Gastroesophageal sphincter (tissue), 3 donors: ENCODE results near the gene TMEM139.

ENCODE experiments used
- EP300 ChIP-seq: sonication (generic); formaldehyde crosslinking; IDR thresholded peaks from one replicate; pipeline ENCODE4 v1.6.1; 2017; ENCODE audit warnings: antibody characterized with exemption, mild to moderate bottlenecking
- POLR2A ChIP-seq, 2 donors: fragments of 450-650 bp; IDR thresholded peaks; one replicate each; pipeline ENCODE4 v1.6.1; 2017; ENCODE audit warnings: antibody characterized with exemption in 2 of 2, mild to moderate bottlenecking in 2 of 2, moderate library complexity in 1 of 2
- POLR2AphosphoS5 ChIP-seq: sonication (generic); formaldehyde crosslinking; IDR thresholded peaks from one replicate; pipeline ENCODE4 v1.6.1; 2017; ENCODE audit warnings: antibody characterized with exemption
- TF ChIP-seq, protein P1 (sequence below), 4 experiments: fragments of 200-600 bp in 2 of 4; fragments of 450-650 bp in 2 of 4; sonication (generic) in 1 of 4; IDR thresholded peaks; one replicate each; pipeline ENCODE4 v1.5.1; 2017 to 2019; ENCODE audit warnings: antibody characterized with exemption in 4 of 4, mild to moderate bottlenecking in 2 of 4, moderate library complexity in 2 of 4

DNA sequence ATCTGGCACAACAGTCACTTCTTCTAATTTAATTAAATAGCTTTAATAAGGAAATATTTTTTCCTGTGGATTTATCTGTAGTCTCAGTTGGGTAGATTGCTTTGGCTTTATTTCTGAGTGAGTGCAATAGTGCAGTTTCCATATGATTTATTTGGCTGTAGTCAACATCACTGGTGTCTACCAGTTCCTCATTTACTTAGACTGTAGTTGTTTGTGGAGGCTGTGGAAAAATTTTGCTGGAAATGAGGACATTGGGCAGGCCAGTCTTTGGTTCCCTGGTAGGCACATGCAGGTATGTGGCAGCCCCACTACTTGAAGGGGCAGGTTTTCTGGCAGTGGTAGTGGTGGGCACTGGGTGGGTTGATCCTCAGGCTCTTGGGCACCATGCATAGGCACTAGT is 47.4 kb upstream of the TMEM139 start:
- TF ChIP-seq, protein P1, sequence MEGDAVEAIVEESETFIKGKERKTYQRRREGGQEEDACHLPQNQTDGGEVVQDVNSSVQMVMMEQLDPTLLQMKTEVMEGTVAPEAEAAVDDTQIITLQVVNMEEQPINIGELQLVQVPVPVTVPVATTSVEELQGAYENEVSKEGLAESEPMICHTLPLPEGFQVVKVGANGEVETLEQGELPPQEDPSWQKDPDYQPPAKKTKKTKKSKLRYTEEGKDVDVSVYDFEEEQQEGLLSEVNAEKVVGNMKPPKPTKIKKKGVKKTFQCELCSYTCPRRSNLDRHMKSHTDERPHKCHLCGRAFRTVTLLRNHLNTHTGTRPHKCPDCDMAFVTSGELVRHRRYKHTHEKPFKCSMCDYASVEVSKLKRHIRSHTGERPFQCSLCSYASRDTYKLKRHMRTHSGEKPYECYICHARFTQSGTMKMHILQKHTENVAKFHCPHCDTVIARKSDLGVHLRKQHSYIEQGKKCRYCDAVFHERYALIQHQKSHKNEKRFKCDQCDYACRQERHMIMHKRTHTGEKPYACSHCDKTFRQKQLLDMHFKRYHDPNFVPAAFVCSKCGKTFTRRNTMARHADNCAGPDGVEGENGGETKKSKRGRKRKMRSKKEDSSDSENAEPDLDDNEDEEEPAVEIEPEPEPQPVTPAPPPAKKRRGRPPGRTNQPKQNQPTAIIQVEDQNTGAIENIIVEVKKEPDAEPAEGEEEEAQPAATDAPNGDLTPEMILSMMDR (IDR thresholded peaks at IDR 0.05) = no peak
- TF ChIP-seq POLR2A (IDR thresholded peaks at IDR 0.05) (no peak), EP300 (no peak), POLR2AphosphoS5 (no peak)
